Measurements from ENCODE around the gene DUOX1. TPM values are rescaled to one million over a fixed set of nuclear protein-coding genes. Genes with fewer than 3 reads are reported as not detected.

The DUOX1 gene
- total RNA-seq, 1 experiment from 2014 or later, result not detected

GRCh38 chr15:45171912-45172311, 42.1 kb downstream of the DUOX1 start:
- in situ Hi-C loops (cut with HindIII; ENCODE audit: low pct_unique_long_range_greater_than_20kb, low sequenced_read_pairs), result no loop called here
- DNase-seq (ENCODE audit: low read depth, low spot score), result no peak

- DNase-seq (ENCODE audit: low read depth, low spot score), result no peak
- in situ Hi-C loops (cut with HindIII; ENCODE audit: low pct_unique_long_range_greater_than_20kb, low sequenced_read_pairs), result no loop called here
These were observed 44.3 kb downstream of the DUOX1 start for GRCh38 chr15:45174069-45174468.

DNA sequence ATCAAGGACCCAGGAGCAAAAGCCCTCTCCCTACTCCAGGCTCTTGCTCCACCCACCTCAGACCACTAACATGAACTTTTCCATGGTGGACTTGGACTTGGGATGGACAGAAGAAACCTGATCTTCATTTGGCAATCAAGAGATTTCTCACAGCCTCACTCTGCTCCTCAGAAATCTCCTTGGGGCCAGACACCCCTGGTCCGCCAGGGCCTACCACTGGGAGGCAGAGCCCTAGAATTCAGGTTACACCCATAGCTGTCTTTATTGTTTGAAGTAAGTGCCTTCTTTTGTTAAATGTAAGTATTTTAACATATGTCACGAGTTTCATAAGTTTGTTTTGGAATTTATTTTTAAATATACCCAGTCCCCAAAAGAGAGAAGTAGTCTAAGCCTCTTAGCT, 44.8 kb downstream of the DUOX1 start:
- DNase-seq (ENCODE audit: low read depth, low spot score), result no peak
- in situ Hi-C loops (cut with HindIII; ENCODE audit: low pct_unique_long_range_greater_than_20kb, low sequenced_read_pairs), result no loop called here

DNA sequence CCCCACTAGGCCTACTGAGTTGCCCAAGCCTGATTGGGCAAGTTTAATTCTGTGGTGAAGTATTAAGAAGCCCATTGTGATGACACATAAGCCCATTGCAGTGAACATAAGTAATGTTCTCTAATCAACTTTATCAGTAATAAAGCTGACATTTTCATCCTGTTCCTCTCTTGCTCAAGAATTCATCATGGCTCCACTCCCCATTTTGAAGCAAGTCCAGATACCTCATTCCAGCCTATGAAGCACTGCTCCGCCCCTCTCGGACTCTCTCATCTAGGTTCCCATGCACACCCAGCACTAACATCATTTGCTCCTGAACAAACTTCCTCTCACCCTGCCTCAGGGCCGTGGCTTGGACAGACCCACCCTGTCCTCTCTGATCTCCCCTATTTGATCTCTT, 47.5 kb downstream of the DUOX1 start:
- DNase-seq (ENCODE audit: low read depth, low spot score), result no peak
- in situ Hi-C loops (cut with HindIII; ENCODE audit: low pct_unique_long_range_greater_than_20kb, low sequenced_read_pairs), result no loop called here

GRCh38 chr15:45179221-45179985, 49.6 kb downstream of the DUOX1 start:
- in situ Hi-C loops (cut with HindIII; ENCODE audit: low pct_unique_long_range_greater_than_20kb, low sequenced_read_pairs), result no loop called here

DNA sequence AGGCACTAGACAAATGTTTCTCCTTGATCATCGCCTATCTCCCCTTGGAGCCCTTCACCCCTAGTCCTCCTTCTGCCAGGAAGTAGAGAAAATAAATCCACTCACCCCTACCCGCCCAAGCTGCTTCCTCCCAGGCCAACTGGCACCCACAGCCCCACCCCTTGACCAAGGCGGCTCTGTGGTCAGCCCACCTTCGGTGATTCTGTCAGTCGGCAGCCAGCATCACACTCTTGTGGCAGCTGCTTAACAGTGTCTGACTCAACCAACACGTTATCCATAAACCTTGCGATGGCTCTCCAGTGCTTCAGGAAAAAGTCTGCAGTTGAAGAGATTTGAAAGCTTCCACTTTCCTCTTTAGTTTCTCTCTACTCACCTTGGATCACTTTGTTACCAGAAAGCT, 50.4 kb downstream of the DUOX1 start:
- DNase-seq (ENCODE audit: low read depth, low spot score), result no peak

More at GRCh38 chr15:45179221-45179985, 49.6 kb downstream of the DUOX1 start:
- DNase-seq (ENCODE audit: low read depth, low spot score), result peak; percentile 70

DNA sequence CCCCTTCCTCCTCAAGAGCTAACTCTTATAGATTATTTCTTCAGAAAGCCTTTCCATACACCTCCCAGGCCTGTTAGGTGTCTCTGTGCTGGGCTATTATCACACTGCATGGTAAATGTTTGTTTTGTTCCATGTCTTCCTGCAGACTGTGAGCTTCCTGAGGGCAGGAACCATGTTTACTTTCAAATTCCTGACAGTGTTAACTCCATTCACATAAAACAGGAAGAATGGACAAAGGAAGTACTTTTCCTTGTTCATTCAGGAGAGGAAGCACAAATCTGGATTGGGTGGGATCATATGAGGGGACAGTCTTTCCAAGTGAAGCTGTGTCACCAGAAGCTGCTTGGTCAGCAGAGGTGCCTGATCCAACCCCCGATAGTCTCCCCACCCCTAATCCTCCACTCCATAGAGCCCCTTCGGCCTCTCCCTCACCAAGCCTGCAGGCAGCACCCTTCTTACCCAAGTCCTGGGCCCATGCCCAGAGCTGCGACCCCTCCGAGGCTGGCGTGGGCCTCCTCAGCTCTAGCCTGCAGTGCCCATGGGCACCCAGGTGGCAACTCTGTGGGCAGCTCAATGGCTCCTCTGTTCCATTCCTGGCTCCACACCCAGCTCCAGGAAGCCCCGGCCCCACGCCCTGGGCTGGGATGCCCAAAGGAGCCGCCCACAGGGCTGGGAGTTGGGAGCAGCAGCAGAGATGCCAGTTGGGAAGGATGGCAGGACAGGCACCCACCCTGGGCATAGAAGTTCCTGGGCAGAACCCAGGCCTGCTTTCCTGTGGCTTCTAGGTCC, 51.0 kb downstream of the DUOX1 start:
- no peak for DNase-seq (ENCODE audit: low read depth, low spot score)
- in situ Hi-C loops (cut with HindIII; ENCODE audit: low pct_unique_long_range_greater_than_20kb, low sequenced_read_pairs), result no loop called here

More for the DNA sequence above, 50.4 kb downstream of the DUOX1 start:
- in situ Hi-C loops (cut with HindIII; ENCODE audit: low pct_unique_long_range_greater_than_20kb, low sequenced_read_pairs), result no loop called here

DNA sequence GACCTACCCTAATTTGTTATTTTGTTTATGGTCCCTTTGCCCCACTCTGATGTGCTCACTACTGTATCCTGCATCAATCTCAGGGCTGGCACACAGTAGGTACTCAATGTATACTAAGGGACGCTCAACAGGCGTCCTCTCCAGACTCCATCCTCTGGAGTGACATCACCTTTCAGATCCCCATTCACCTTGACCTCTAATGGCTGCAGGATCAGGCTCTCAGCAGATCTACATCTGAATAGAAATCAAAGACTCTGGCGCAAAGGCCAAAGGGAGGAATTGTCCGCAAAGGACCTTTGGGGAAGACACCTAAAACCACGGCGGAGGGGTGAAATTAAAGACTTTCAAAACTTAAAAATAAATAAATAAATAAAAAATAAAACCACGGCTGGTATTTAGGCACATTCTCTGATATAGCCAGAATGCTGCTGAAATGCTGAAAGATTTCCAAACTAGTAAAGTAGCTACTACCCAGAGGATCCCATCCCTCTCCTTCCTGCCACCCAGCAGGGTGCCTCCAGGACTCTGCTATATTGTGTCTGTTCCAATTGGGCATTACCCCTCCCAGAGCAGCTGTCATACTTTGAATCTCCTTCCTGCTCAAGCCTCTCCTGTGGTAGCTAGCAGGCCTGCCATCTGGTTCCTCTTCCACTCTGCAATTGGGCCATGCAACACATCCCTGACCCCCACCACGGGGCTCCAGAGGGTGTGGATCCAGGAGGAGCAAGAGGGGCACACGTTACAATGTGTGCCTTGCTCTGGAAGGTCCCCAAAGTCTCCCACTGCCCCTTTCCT, 51.9 kb downstream of the DUOX1 start:
- DNase-seq (ENCODE audit: low read depth, low spot score), result no peak
- in situ Hi-C loops (cut with HindIII; ENCODE audit: low pct_unique_long_range_greater_than_20kb, low sequenced_read_pairs), result no loop called here

GRCh38 chr15:45182996-45183395, 53.2 kb downstream of the DUOX1 start:
- in situ Hi-C loops (cut with HindIII; ENCODE audit: low pct_unique_long_range_greater_than_20kb, low sequenced_read_pairs), result no loop called here

GRCh38 chr15:45183511-45183910, 53.7 kb downstream of the DUOX1 start:
- in situ Hi-C loops (cut with HindIII; ENCODE audit: low pct_unique_long_range_greater_than_20kb, low sequenced_read_pairs), result no loop called here
- no peak for DNase-seq (ENCODE audit: low read depth, low spot score)

More at GRCh38 chr15:45182996-45183395, 53.2 kb downstream of the DUOX1 start:
- no peak for DNase-seq (ENCODE audit: low read depth, low spot score)

DNA sequence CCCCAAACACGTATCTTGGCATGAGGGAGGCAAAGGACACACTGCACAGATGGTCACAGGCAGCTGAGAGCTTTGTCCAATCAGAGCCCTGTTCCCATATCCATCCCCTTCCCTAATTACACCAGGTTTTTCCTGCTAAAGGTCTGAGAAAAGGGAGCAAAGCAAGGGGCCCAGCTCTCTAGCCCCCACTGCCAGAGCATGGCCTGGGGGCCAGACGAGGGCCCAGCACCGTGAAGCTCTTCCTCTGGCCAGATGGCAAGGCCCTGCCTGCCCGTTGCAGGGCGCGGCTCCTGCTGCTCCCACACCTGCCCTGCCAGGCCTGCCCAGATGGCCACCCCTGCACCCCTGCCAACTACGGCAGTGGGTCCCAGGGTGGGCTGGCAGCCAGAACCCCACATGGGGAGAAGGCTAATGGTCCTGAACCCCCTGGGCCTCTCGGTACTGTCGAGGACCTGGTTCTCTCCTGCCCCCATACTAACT, 54.8 kb downstream of the DUOX1 start:
- DNase-seq (ENCODE audit: low read depth, low spot score), result no peak
- in situ Hi-C loops (cut with HindIII; ENCODE audit: low pct_unique_long_range_greater_than_20kb, low sequenced_read_pairs), result no loop called here

DNA sequence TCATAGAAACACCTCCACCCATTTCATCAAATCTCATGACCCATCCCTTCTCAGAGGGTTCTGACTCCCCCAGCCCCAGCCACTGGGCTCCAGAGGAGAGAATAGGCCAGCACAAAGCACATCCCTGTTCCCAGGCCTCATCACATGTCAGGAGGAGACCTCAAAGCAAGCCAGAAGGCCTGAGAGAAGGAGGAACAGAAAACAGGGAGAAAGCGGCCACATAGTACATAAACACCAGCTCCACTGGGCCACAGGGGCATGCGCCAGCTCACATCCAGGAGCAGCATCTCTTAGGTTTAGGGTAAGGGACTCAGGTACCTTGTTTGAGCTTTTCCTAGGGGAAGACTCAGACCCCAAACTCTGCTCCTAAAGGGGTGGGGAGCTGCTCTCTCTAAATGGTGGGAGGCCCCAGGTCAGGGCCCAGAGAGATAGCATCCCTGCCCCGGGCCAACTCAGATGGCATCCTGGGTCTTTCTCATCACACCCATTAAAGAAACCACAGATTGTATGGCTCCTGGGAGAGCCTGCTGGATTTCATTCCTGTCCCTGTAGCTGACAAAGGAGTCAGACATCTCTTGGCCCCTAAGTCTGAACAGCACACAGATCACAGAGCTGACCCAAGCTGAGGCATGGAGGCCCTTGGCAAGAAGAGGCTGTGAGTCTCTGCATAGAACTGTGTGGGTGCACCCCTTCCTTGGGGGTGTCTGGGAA, 55.4 kb downstream of the DUOX1 start:
- no peak for DNase-seq (ENCODE audit: low read depth, low spot score)
- in situ Hi-C loops (cut with HindIII; ENCODE audit: low pct_unique_long_range_greater_than_20kb, low sequenced_read_pairs), result no loop called here

- DNase-seq (ENCODE audit: low read depth, low spot score), result no peak
- in situ Hi-C loops (cut with HindIII; ENCODE audit: low pct_unique_long_range_greater_than_20kb, low sequenced_read_pairs), result no loop called here
These were observed 56.3 kb downstream of the DUOX1 start for GRCh38 chr15:45185903-45186770.

DNA sequence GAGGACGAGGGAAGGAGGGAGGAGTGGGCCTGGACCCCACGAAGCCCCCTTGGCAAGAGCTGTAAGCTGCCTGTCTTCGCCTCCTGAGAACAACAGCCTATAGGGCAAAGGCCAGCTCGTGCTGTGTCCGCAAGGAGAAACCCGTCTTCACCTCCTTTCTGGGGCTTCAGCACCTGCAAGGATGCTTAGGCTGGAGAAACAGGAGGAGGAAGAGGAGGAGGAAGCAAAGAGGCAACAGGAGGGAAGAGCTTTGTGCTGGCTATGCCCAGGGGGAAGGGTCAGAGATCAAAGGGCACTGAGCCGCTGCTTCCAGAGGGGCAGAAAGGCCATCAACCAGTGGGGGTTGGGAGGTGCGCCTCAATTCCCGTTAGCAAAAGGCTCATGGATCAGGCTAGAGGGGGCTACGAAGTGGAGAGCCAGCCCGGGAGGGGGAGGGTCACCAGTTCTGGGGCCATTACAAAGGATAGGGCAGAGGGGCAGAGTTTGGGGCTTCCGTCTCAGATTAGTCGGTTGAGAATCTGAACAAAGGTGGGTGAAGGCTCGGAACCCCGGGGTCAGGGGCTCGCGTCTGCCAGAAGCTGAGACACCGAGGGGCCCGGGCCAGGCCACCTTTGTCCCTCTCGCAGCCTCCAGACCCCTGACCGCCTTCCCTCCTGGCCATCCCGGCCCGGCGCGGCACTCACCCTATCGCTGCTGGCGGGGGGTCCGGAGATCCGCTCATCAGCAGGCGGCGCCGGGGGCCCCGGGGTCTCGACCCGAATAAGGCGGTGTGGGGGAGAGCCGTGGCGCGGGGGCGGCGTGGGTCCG, 57.2 kb downstream of the DUOX1 start:
- in situ Hi-C loops (cut with HindIII; ENCODE audit: low pct_unique_long_range_greater_than_20kb, low sequenced_read_pairs), result no loop called here
- DNase-seq (ENCODE audit: low read depth, low spot score), result no peak

- in situ Hi-C loops (cut with HindIII; ENCODE audit: low pct_unique_long_range_greater_than_20kb, low sequenced_read_pairs), result no loop called here
- DNase-seq (ENCODE audit: low read depth, low spot score), result no peak
These were observed 57.7 kb downstream of the DUOX1 start for GRCh38 chr15:45187578-45187893.

All from SK-MEL-5 (cell line).